ENCODE measurements around the gene LYRM4.

Gene LYRM4

DNA sequence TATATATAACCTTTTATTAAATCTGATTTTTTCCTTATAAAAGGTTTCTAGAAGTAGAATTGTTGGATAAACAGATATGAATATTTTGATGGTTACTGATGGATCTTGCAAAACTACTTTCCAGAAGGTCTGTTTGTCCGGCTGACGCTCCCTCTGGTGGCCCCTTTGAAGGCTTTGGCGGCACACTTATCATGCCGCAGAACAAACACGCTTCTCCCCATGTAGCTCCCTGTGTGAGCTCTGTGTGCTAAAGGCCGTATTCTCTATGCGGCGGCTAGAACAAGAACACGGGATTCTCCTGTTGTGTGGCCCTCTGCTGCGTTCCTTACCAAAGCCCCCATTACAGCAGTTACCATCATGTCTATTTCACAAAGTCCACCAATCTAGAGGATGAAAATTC is 145.6 kb downstream of the LYRM4 start:
- DNase-seq: no peak

DNA sequence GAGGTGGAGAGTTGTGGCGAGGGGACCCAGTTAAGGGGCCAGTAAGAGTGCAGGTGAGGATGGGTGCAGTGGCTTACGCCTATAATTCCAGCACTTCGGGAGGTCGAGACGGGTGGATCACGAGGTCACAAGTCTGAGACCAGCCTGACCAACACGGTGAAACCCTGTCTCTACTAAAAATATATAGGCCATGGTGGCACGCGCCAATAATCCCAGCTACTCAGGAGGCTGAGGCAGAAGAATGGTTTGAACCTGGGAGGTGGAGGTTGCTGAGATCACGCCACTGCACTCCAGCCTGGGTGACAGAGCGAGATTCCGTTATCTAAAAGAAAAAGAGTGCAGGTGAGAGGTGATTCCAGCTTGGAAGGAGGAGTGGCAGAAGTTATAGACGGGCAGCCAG is 147.7 kb downstream of the LYRM4 start:
- DNase-seq: no peak

DNA sequence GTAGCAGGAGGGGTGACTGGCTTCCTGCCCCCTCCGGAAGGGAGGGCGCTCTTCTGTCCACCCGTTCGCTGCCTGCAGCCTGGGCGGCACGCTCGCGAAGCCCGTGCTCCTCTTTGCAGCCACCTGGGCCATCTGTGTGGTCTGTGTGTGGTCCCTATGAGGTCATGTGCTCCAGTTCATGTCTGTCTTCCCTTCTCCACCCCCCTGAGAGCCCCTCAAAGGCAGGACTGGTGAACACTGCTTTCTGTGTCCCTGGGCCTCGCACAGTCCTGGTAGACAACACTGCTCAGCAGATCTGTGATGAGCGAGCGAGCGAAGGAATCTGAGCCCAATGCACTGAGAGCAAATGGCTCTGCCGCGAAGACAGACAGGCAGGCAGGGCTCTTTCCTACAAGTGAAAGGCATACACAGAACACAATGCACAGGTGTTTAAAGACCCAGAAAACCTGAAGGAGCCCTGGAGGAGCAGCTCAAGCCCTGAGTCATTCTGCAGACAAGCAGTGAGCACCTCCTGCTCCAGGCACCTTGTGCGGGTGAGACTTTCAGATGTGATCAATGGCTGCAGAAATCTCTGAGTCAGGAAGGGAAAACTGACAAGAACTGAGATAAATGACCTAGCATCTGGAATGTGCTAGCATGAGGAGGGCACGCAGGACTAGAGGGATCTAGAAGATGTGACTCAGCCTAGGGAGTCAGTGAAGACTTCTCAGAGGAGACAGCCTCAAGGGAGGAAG is 148.5 kb downstream of the LYRM4 start:
- DNase-seq: no peak

DNA sequence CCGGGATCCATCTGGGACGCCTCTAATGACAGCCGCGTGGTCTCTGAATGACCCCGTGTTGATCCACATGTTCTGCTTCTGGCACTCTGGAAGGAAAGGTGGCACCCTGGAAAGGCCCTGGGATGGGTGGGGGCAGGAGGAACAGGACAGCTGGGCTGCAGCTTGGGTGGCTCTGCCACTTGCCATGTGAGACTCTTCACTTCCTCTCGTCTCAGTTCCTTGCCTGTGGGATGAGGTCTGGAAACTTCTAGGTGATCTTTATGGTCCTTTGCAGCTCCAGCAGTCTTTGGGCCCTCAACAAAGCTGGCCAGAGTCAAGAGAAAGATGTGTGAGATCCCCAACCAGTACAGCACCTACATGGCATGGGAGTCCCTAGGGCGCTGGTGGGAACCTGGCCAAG is 149.1 kb downstream of the LYRM4 start:
- DNase-seq: no peak

DNA sequence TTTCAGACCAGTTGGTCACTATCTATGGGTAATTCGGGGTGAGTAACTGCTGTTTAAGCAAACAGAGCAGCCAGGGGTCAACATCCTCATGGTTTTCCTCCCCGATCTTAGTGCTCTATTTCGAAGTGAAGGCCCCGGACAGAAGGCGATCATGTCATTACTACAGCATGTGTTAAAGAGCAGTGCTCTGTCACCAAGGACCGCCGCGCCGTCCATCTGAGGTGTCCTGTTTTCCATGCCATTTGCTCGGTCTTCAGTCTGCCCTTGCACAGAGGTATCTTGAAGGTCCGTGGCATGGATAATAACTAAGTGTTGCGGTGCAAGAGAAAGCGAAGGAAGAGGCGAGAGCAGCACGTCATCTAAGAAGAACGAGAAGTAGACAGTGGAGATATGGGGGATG is 150.5 kb downstream of the LYRM4 start:
- no peak for DNase-seq

DNA sequence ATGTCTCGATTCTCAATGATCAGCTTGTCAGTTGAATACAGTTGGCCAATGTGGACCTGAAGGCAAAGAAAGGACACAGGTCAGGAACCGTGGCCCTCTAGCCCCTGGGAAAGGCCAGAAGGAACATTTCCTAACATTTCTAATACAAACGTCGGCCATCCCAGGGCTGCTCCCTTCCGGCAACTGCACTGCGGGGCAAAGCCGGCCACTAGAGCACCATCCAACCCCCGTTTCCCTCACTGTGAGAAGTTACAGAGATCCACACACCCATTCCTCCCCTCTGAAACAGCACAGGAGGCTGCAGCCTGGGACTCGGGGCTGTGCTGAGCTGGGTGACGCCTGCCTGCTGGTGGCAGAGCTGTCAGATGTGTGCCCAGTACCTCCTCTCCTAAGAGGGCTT is 151.3 kb downstream of the LYRM4 start:
- DNase-seq: no peak

DNA sequence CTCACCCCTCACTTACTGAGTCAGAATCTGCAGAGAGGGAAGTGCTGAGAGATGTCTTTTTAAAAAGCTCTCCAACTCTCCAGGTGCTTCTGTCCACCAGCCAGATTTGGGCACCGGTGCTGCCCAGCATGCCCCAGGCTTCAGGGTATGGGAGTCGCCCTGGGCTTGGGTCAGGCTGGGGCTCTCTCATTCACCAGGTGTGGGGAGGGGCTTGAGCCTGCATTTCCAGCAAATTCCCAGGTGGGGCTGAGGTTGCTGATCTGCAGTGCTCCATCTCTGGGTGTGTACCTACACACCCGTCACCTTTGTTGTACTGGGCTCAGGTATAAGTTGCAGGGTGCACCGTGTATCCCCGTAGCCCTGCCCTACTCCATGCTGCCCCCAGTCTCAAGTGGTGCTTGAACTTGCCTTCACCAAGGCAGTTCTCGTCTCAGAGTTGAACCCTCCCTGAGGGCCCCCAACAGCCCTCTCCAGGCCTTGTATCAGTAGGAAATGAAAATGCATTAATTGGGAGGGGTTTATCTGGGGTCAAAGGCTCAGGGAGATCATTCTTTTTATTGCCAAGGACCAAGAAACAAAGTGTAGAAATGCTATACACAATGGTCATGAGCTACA is 152.1 kb downstream of the LYRM4 start:
- no peak for DNase-seq

DNA sequence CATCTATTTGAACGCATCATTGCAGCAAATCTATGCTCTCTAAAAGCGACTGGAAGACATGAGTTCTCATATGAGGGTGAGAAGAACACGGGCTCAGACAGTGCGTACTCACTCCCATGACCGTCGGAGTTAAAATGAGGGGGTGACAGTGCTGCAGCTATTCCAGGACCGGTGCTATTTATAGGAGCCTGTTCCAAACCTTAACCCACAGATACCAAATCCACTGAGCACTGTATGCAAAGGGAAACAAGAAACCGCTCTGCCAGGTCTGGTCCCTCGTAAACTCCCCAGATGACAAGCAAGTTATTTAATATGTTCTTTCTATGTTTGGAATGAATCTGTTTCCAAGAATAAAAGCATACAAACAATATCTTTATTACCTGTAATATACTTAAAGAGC is 152.7 kb downstream of the LYRM4 start:
- DNase-seq: no peak

DNA sequence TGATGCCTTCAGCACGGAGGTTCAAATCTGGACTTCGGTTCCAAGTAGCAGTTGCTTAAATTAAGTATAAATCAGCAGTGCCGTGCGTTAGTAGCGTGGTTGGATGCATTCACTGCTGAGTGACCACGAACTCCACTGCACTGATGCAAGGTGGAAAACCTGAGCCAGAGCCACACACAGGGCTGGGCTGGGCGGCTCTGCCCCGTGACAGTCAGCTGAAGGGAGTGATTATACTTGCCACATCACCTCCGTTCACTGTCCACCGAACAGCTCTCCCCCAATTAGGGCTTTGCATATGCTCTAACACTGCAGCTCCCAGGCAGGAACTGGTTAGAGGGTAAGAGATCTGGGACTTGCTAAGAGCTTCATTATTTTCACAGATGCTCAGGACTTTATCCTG is 153.4 kb downstream of the LYRM4 start:
- DNase-seq: no peak

DNA sequence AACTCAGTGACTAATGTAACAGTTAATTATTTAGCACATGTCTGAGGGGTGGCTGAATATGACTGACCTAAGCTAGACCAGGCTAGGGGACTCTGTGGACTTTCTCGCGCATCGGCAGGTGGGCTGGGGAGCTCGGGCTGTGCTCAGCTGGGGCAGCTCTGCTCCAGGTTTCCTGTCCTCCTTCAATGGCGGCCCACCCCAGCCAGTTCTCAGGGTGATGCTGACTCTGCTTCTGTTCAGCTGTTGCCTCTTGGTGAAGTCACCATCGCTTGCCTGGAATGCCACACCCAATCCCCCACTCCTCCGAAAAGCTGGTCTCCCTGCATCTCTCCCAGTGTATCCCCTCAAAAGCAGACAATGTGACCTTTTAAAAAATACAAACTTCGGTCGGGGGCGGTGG is 155.6 kb downstream of the LYRM4 start:
- DNase-seq: no peak

DNA sequence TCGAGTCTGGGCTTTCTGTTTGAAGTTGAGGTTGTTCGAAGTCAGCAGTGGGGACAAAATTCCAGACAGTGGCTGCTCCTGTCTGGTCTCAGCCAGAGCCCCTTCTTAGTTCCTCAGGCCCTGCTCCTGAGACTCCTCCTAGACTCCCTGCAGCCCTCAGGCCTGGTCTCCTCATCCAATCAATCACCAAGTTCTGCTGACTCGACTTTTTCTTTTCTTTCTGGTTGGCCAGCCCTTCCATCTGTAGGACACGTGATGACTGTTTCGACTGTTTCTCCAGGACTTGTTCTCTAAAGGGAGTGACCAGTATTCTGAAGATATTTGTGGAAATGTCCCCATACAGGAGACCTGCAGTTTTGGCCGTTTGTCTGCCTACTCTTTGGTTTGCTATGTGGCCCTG is 156.1 kb downstream of the LYRM4 start:
- no peak for DNase-seq

DNA sequence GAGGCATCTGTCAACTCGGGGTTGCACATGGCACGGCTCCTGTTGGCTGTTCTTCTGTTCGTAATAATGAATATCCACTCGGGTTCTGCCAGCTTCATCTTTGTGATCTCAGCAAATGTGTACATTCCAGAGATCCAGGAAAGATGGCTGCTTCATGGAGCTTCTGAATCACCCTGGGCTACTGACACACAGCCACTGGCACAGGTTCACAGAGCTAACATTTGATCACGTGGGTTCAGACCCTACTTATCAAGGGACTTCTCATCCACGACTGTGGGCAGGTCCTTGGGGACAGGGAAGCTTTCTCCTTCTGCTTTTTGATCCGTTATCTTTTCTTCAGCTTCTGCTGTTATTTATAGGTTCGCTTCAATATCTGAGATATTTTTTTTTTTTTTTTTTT is 157.5 kb downstream of the LYRM4 start:
- no peak for DNase-seq

DNA sequence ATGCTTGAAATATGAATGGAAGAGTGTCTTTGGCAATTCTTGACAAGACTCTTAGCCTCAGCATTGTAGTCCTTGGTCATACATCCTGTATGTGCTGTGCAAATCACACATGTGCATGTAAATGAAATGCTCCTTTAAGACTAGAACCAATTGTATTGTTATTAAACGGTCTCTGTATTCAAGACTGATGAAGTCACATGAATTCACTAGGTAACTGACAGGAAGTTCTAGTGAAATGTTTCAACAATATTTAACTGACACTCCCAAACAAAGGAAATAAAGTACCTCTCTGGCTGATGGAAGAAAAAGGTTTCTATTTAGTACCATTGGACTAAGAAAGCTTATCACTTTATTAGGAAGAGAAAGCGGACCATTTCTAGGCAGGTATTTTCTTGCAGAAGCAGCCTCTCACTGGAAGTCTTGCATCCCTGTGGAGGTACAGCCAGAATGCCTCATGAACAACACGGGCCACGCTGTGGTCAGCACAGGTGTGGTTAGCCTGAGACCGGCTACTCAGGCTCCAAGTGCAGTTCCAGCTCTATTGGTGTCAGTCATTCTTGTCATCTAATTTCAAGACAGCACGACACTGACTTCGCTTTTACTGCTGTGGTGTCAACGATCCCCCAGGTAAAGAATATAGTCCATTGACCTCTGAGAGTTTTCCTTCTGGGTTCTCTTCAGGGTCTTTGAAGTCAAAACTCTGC is 158.3 kb downstream of the LYRM4 start:
- no peak for DNase-seq

DNA sequence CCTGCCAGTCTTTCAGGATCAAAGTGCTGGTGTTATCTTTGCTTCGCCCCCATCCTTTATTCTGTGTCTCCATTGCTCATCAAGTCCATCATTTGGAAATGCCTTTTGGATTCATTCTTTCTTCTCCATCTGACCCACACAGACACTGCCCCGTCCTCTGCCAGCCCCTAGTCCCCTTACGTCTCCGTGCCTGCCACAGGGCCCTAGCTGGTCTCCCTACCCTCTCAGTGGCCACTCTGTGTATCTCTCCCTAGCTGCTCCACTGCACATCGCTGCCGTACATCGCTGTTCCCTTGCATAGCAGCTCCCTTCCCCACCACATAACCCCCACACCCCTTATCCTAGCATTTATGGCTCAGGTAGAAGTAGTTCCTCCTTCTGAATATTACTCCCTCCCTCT is 159.9 kb downstream of the LYRM4 start:
- no peak for DNase-seq

DNA sequence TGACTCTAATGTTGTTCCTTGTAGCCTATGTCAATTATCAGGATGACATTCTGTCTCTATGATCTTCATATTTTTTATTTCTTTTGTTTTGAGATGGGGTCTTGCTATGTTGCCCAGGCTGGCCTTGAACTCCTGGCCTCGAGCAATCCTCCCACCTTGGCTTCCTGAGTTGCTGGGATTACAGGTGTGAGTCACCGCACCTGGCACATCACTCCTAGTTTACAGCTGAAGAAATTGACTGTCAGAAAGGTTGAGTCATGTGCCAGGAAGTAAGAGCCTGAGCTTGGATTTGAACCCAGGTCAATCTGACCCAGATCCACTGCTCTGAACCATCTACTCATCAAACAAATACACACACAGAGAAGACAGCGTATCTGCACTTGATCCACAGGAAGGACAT is 161.2 kb downstream of the LYRM4 start:
- DNase-seq: no peak

DNA sequence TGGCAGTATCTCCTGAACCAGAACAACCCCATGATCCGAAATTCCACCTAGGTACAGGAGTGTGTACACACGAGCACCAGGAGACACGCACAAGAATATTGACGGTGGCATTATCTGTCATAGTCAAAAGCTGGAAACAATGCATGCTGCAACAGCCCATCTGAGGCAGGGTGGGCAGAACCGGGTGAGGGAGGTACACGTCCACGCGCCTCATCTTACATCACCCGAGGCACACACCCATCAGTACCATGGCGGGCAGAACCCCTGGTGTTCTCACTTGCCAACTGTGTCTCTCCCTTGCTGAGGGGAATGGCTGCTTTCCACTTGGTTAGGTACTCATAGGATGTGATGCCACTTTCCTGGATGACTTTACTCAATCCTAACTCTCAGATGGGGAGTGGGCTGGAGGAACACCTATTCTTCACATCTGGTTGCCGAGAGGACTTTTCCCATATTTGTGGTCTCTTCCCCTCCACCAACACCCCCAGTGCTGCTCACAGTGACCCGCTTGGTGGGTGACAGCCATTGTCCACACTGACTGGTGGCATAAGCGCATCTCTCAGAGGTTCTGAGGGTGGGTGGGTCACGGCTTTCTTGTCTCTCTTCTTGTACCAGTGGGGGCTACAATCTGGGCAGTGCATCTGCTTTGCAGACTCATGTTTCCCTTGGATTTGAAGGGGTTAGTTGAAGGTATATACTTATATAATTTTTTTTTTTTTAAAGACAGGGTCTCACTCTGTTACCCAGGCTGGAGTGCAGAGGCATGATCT is 162.1 kb downstream of the LYRM4 start:
- DNase-seq: no peak

DNA sequence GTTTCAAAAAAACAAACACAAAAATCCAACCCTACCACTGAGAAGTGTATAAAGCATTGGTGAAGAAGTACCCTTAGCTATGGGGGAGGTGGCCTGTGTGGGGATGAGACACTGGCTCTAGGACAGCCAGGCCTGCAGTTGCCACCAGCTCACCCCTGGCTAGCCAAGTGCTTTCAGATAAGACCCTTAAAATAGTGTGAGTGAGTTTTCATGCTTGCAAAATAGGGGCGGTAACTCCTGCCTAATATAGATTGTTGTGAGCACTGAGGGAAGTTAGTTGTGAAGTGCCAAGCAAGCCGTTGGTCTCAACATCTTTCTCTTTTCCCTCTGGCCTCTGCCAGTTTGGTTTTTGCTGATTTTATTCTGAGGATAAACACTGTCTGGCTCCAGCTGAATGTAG is 164.3 kb downstream of the LYRM4 start:
- DNase-seq: no peak

DNA sequence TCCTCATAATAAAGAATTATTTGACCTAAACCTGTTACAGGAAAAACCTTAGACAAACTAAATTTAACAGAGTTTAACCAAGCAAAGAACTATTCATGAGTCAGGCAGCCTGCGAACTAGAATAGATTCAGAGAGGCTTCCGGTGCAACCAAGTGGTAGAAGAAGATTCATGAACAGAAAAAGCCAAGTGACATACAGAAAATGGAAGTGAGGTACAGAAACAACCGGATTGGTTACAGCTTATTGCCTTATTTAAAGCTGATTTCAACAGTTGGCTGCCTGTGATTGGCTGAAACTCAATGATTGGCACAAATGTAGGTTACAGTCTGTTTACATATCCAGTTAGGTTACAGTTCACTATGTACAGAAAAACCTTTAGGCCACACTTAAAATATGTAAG is 165.5 kb downstream of the LYRM4 start:
- no peak for DNase-seq

DNA sequence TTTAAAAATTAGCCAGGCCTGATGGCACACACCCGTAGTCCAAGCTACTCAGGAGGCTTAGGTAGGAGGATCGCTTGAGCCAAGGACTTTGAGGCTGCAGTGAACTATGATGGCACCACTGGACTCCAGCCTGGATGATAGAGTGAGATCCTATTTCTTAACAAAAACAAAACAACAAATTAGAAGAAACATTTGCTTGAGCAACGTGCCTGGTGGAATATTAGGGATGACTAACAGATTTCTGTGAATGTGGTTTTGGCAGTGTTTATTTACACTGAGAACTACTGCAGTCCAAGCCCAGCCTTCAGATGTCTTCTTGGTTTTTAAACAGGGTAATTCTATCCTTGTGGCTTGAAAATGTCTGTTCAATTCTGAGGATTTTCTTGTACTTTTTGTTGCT is 166.4 kb downstream of the LYRM4 start:
- DNase-seq: no peak

DNA sequence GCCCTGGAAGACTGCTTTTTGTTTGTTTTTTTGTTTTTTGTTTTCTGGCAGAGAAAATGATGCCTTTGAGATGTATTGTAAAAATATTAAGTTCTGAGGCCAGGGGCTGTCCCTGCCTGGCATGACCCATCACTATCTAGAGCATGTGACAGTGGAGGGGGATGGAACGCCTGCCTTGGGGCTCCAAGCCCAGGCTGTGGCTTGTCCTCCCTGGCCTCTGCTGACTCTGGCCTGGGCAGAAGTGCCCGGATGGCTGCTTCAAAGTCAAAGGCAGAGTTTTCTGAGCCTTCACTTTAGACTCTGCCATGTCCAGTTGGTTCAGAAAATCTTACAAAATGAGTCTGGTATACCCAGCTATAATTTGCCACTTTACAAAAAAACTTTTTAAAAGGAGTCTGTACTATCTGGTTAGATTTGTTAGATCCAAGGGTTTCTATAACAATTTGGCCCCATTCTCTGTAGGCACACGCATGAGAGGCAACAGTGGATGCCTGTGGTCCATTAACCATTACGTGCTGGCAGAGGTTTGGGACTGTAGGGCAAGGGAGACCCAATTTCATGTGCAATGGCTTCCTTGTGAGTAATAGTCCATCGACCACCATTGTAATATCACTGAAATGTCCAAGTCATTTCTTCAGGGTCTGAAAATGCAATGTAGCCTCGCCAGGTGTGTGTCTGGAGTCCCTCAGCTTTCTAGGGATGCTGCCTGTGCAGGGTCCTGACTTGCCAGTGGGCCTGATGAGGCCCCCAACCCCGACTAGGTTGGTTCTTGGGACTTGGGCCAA is 167.3 kb downstream of the LYRM4 start:
- no peak for DNase-seq

DNA sequence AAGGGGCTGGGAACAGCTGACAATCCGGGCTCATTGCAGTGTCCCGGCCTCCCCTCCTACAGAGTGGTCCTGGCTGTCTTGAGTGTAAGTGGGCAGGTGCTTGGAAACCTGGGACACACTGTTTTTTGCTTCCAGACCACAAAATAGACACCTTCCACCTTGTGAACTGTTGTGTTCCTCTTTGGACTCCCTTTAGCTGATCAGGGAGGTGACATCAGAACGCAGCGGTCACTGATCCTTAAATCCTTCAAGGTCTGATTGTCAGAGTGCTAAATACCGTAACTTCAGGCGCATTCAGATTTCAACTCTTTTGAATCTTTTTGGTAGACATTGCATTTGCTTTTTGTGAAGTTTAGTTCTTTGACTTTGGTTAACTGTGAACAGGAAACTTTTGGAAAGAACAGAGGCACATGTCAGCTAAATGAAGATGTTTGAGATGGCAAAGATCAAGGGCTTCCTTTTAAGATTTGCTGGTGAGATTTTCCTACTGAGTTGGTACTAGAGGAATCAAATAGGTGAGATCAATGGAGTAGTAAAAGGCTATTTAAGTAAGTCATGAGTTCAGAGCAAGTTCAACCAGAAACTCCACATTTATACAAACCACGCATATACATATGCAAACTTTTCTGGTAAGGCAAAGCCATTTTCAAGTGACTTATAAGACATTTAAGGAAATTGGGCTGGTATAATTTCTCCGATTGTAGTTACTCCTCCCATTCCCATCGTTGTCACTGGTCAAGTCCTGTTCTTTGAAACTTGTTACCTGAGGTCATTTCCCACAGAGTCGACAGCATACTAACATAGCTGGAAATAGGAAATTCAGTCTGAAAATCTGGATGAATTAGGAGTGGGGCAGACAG is 169.3 kb downstream of the LYRM4 start:
- DNase-seq: no peak

DNA sequence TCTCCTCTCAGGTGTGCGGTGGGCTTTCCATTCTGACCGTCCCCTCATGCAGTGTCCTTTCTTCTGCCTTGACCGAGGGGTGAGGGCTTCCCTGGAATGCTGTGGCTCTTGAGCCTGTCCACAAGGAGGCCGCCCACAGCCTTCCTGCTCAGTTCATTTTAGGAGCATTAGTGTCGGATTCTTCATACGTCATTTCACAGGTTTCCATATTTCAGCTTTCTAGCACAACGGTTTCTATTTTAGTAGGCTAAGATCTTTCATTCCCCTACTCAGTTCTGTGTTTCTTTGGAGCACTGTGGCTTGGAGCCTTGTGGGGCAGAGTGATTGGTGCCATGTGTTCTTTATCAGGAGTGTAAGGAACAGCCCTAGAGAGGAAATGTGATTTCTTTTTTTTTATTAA is 170.1 kb downstream of the LYRM4 start:
- no peak for DNase-seq
